NCI-H2107 (cell line): Measurements from ENCODE around the gene NLRP12.
"Not testable (repeated sequence)": the region's sequence is repeated elsewhere in the genome, so short reads cannot be mapped to it uniquely, and the experiment has no call there.

Experiments used
- DNase-seq: peaks from one replicate; lab custom pipeline; 2025; lab: John Stamatoyannopoulos, UW

Gene NLRP12

GRCh38 chr19:53824134-53824611 lies at the start of gene NLRP12:
Gene NLRP12 (minus strand): TSS chr19:53824314. CDS start chr19:53824174, 140 bp downstream.
- DNase-seq = no peak

GRCh38 chr19:53872762-53873161 lies 48.6 kb upstream of the NLRP12 start:
- no peak for DNase-seq

GRCh38 chr19:53871454-53871853 lies 47.3 kb upstream of the NLRP12 start:
- no peak for DNase-seq

- no peak for DNase-seq
Observed at GRCh38 chr19:53870485-53870844, 46.4 kb upstream of the NLRP12 start.

GRCh38 chr19:53869805-53870484 lies 45.8 kb upstream of the NLRP12 start:
- not testable (repeated sequence) for DNase-seq

GRCh38 chr19:53868892-53869804 lies 45.0 kb upstream of the NLRP12 start:
- DNase-seq = no peak

- no peak for DNase-seq
Observed at GRCh38 chr19:53868091-53868891, 44.2 kb upstream of the NLRP12 start.

GRCh38 chr19:53867225-53868090 lies 43.3 kb upstream of the NLRP12 start, which contains the start of gene MYADM:
Gene MYADM (plus strand): TSS chr19:53867883. CDS start chr19:53873530, 5,647 bp downstream.
- DNase-seq = no peak

GRCh38 chr19:53866865-53867224 lies 42.7 kb upstream of the NLRP12 start:
- no peak for DNase-seq

GRCh38 chr19:53865918-53866864 lies 42.1 kb upstream of the NLRP12 start:
- DNase-seq = no peak

- no peak for DNase-seq
Observed at GRCh38 chr19:53865523-53865917, 41.4 kb upstream of the NLRP12 start.

GRCh38 chr19:53864308-53864836 lies 40.3 kb upstream of the NLRP12 start:
- DNase-seq = no peak

- no peak for DNase-seq
Observed at GRCh38 chr19:53853707-53854106, 29.6 kb upstream of the NLRP12 start.

GRCh38 chr19:53849237-53849676 lies 25.1 kb upstream of the NLRP12 start:
- DNase-seq = no peak

GRCh38 chr19:53847555-53847954 lies 23.4 kb upstream of the NLRP12 start:
- DNase-seq = no peak

GRCh38 chr19:53844849-53845246 lies 20.7 kb upstream of the NLRP12 start:
- no peak for DNase-seq

- DNase-seq = not testable (repeated sequence)
Observed at GRCh38 chr19:53840914-53841313, 16.8 kb upstream of the NLRP12 start.

GRCh38 chr19:53840241-53840640 lies 16.1 kb upstream of the NLRP12 start:
- not testable (repeated sequence) for DNase-seq

- DNase-seq = not testable (repeated sequence)
Observed at GRCh38 chr19:53838446-53838845, 14.3 kb upstream of the NLRP12 start.

GRCh38 chr19:53832861-53833260 lies 8.7 kb upstream of the NLRP12 start:
- DNase-seq = not testable (repeated sequence)
